ENCODE measurements around the gene PCGF3.
A peak's percentile ranks its signal among the peaks of the same experiment; 100 is the strongest.
"Not testable (repeated sequence)": the region's sequence is repeated elsewhere in the genome, so short reads cannot be mapped to it uniquely, and the experiment has no call there.

Gene PCGF3

GRCh38 chr4:742742-743311 lies 37.2 kb downstream of the PCGF3 start:
- DNase-seq = peak; percentile 79

GRCh38 chr4:743463-744211 lies 38.0 kb downstream of the PCGF3 start:
- DNase-seq = no peak

- no peak for DNase-seq
Measured at GRCh38 chr4:744212-744841, 38.7 kb downstream of the PCGF3 start.

- no peak for DNase-seq
Measured at GRCh38 chr4:747546-748170, 42.0 kb downstream of the PCGF3 start.

GRCh38 chr4:748461-748860 lies 42.8 kb downstream of the PCGF3 start:
- no peak for DNase-seq

GRCh38 chr4:749698-750666 lies 44.4 kb downstream of the PCGF3 start:
- no peak for DNase-seq

- no peak for DNase-seq
Measured at GRCh38 chr4:751676-752075, 46.0 kb downstream of the PCGF3 start.

- DNase-seq = no peak
Measured at GRCh38 chr4:752196-752861, 46.7 kb downstream of the PCGF3 start.

- DNase-seq = not testable (repeated sequence)
Measured at GRCh38 chr4:753186-753585, 47.6 kb downstream of the PCGF3 start.

- no peak for DNase-seq
Measured at GRCh38 chr4:754221-755120, 48.8 kb downstream of the PCGF3 start.

GRCh38 chr4:757111-757510 lies 51.5 kb downstream of the PCGF3 start:
- no peak for DNase-seq

- not testable (repeated sequence) for DNase-seq
Measured at GRCh38 chr4:759810-760209, 54.2 kb downstream of the PCGF3 start.

- no peak for DNase-seq
Measured at GRCh38 chr4:760616-761015, 55.0 kb downstream of the PCGF3 start.

- no peak for DNase-seq
Measured at GRCh38 chr4:761086-761485, 55.5 kb downstream of the PCGF3 start.

GRCh38 chr4:761739-762138 lies 56.1 kb downstream of the PCGF3 start:
- no peak for DNase-seq

- DNase-seq = no peak
Measured at GRCh38 chr4:762211-763190, 56.9 kb downstream of the PCGF3 start.

- no peak for DNase-seq
Measured at GRCh38 chr4:763191-763810, 57.7 kb downstream of the PCGF3 start.

- no peak for DNase-seq
Measured at GRCh38 chr4:763922-764321, 58.3 kb downstream of the PCGF3 start.

All from activated naive CD4-positive, alpha-beta T cell treated with anti-CD3 and anti-CD28 coated beads, Interleukin-2, amount 50 U/mL, for 16 hours (primary cell).